ENCODE measurements around the gene GNL2. TPM values are rescaled to one million over a fixed set of nuclear protein-coding genes. Genes with fewer than 3 reads are reported as not detected.

GNL2 gene
- total and polyA plus RNA-seq, 7 donors, result 25.2 to 50.4 (median 28.5) TPM

- Histone ChIP-seq H3K9me3 (no peaks in the 10 kb centered on the region), H3K27ac (no peak overlapping the region), H3K4me1 (no peaks in the 10 kb centered on the region), H3K4me3 (no peak overlapping the region), H3K36me3 (no peaks in the 10 kb centered on the region), H3K27me3 (peaks cover 0 to 41% (median 0%) of the 10 kb centered on the region in 3 donors)
- TF ChIP-seq EP300 (IDR thresholded peaks at IDR 0.05) (no peak), POLR2A (IDR thresholded peaks at IDR 0.05) (no peak), CTCF (IDR thresholded peaks at IDR 0.05) (no peak), POLR2AphosphoS5 (IDR thresholded peaks at IDR 0.05) (no peak)
- WGBS, 2 donors, result 50 to 57% methylated on average over 6 of the region's 6 CpGs
- DNase-seq, result no peak
- intact Hi-C loops (cut with DNase I), result loop anchor here (5.0 kb wide), 1 partner anchor 45 kb away; no protein-coding TSS in a partner anchor
Measured at GRCh38 chr1:37622131-37622530, 26.4 kb upstream of the GNL2 start.

GRCh38 chr1:37621326-37621870 lies 25.7 kb upstream of the GNL2 start:
- no peaks in the 10 kb centered on the region for H3K36me3 ChIP-seq
- no peak overlapping the region for H3K4me3 ChIP-seq
- DNase-seq, result no peak
- H3K27me3 ChIP-seq, result peaks cover 0 to 37% (median 0%) of the 10 kb centered on the region in 3 donors
- H3K4me1 ChIP-seq, result no peaks in the 10 kb centered on the region
- H3K27ac ChIP-seq, result no peak overlapping the region
- no peaks in the 10 kb centered on the region for H3K9me3 ChIP-seq
- TF ChIP-seq POLR2AphosphoS5 (IDR thresholded peaks at IDR 0.05), result no peak
- no peak for TF ChIP-seq CTCF (IDR thresholded peaks at IDR 0.05)
- no peak for TF ChIP-seq EP300 (IDR thresholded peaks at IDR 0.05)
- TF ChIP-seq POLR2A (IDR thresholded peaks at IDR 0.05), result no peak
- intact Hi-C loops (cut with DNase I), result loop anchor here (5.0 kb wide), 1 partner anchor 46 kb away; no protein-coding TSS in a partner anchor
- 58 to 64% methylated on average over 10 of the region's 10 CpGs for WGBS, 2 donors

GRCh38 chr1:37620707-37621106 lies 25.0 kb upstream of the GNL2 start:
- intact Hi-C loops (cut with DNase I), result loop anchor here (5.0 kb wide), 1 partner anchor 47 kb away; no protein-coding TSS in a partner anchor
- WGBS, 2 donors, result 70 to 78% methylated on average over 6 of the region's 6 CpGs
- peaks cover 0 to 37% (median 0%) of the 10 kb centered on the region in 3 donors for H3K27me3 ChIP-seq
- DNase-seq, result no peak
- H3K9me3 ChIP-seq, result no peaks in the 10 kb centered on the region
- no peak for TF ChIP-seq CTCF (IDR thresholded peaks at IDR 0.05)
- no peak for TF ChIP-seq POLR2AphosphoS5 (IDR thresholded peaks at IDR 0.05)
- no peak for TF ChIP-seq POLR2A (IDR thresholded peaks at IDR 0.05)
- TF ChIP-seq EP300 (IDR thresholded peaks at IDR 0.05), result no peak
- H3K36me3 ChIP-seq, result no peaks in the 10 kb centered on the region
- no peak overlapping the region for H3K4me3 ChIP-seq
- H3K27ac ChIP-seq, result no peak overlapping the region
- H3K4me1 ChIP-seq, result no peaks in the 10 kb centered on the region

- no peak for DNase-seq
- intact Hi-C loops (cut with DNase I), result no loop called here
- Histone ChIP-seq H3K4me1 (no peaks in the 10 kb centered on the region), H3K27ac (no peak overlapping the region), H3K4me3 (no peak overlapping the region), H3K27me3 (peaks cover 0 to 10% (median 0%) of the 10 kb centered on the region in 3 donors), H3K36me3 (no peaks in the 10 kb centered on the region), H3K9me3 (no peaks in the 10 kb centered on the region)
- WGBS, 2 donors, result 80% methylated on average over 14 of the region's 14 CpGs
- no peak for TF ChIP-seq POLR2AphosphoS5 (IDR thresholded peaks at IDR 0.05)
- TF ChIP-seq EP300 (IDR thresholded peaks at IDR 0.05), result no peak
- TF ChIP-seq CTCF (IDR thresholded peaks at IDR 0.05), result no peak
- no peak for TF ChIP-seq POLR2A (IDR thresholded peaks at IDR 0.05)
Measured at GRCh38 chr1:37616330-37616729, 20.6 kb upstream of the GNL2 start.

- Histone ChIP-seq H3K27me3 (peaks cover 0 to 9% (median 0%) of the 10 kb centered on the region in 3 donors), H3K4me3 (no peak overlapping the region), H3K4me1 (peaks cover 0 to 8% (median 2%) of the 10 kb centered on the region in 4 donors), H3K9me3 (no peaks in the 10 kb centered on the region), H3K36me3 (no peaks in the 10 kb centered on the region), H3K27ac (no peak overlapping the region)
- 80 to 88% methylated on average over 5 of the region's 5 CpGs for WGBS, 2 donors
- intact Hi-C loops (cut with DNase I), result no loop called here
- TF ChIP-seq CTCF (IDR thresholded peaks at IDR 0.05), result no peak
- TF ChIP-seq POLR2AphosphoS5 (IDR thresholded peaks at IDR 0.05), result no peak
- no peak for TF ChIP-seq POLR2A (IDR thresholded peaks at IDR 0.05)
- TF ChIP-seq EP300 (IDR thresholded peaks at IDR 0.05), result no peak
- DNase-seq, result no peak
Measured at GRCh38 chr1:37614105-37614504, 18.4 kb upstream of the GNL2 start.

Data from sigmoid colon (tissue), 7 donors.